Duodenal mucosa (tissue), 2 donors: ENCODE results near the gene FBLN7.
"Not testable (repeated sequence)": the region's sequence is repeated elsewhere in the genome, so short reads cannot be mapped to it uniquely, and the experiment has no call there.

Experiments used
- H3K27ac ChIP-seq: one replicate; pipeline ENCODE4 v1.7.0; 2013; ENCODE audit warnings: low read depth, low read length
- H3K27me3 ChIP-seq, 2 donors: one replicate each; pipeline ENCODE4 v1.7.0; 2013; ENCODE audit warnings: low read length in 2 of 2, control low read depth in 1 of 2; ENCODE audit not compliant: insufficient read depth in 2 of 2, control insufficient read depth in 1 of 2
- H3K36me3 ChIP-seq, 2 donors: one replicate each; pipeline ENCODE4 v1.7.0; 2013; ENCODE audit warnings: low read length in 2 of 2, control low read depth in 1 of 2; ENCODE audit not compliant: insufficient read depth in 2 of 2, control insufficient read depth in 1 of 2
- H3K4me1 ChIP-seq, 2 donors: one replicate each; pipeline ENCODE4 v1.7.0; 2013; ENCODE audit warnings: low read length in 2 of 2, control low read depth in 1 of 2; ENCODE audit not compliant: insufficient read depth in 2 of 2, control insufficient read depth in 1 of 2
- H3K4me3 ChIP-seq, 2 donors: one replicate each; pipeline ENCODE4 v1.7.0; 2013; ENCODE audit warnings: low read length in 2 of 2, low read depth in 1 of 2
- H3K9ac ChIP-seq, 2 donors: one replicate each; pipeline ENCODE4 v1.7.0; 2013; ENCODE audit warnings: low read length in 2 of 2, low read depth in 1 of 2
- H3K9me3 ChIP-seq, 2 donors: one replicate each; pipeline ENCODE4 v1.7.0; 2013; ENCODE audit warnings: low read length in 2 of 2, control low read depth in 1 of 2; ENCODE audit not compliant: control insufficient read depth in 1 of 2

Gene FBLN7

GRCh38 chr2:112194482-112194881 lies 56.3 kb downstream of the FBLN7 start:
- H3K36me3 ChIP-seq, result no peaks in the 10 kb centered on the region
- H3K27me3 ChIP-seq, result no peaks in the 10 kb centered on the region
- H3K27ac ChIP-seq, result no peak overlapping the region
- no peaks in the 10 kb centered on the region for H3K4me1 ChIP-seq
- H3K9me3 ChIP-seq, result no peaks in the 10 kb centered on the region
- H3K4me3 ChIP-seq, result no peak overlapping the region
- H3K9ac ChIP-seq, result no peak overlapping the region

GRCh38 chr2:112195167-112195766 lies 57.1 kb downstream of the FBLN7 start:
- Histone ChIP-seq H3K4me1 (no peaks in the 10 kb centered on the region), H3K9me3 (no peaks in the 10 kb centered on the region), H3K27ac (no peak overlapping the region), H3K27me3 (no peaks in the 10 kb centered on the region), H3K4me3 (no peak overlapping the region), H3K36me3 (no peaks in the 10 kb centered on the region), H3K9ac (no peak overlapping the region)

- H3K27ac ChIP-seq, result no peak overlapping the region
- H3K9me3 ChIP-seq, result no peaks in the 10 kb centered on the region
Measured at GRCh38 chr2:112195950-112196349, 57.8 kb downstream of the FBLN7 start.

GRCh38 chr2:112197868-112198267 lies 59.7 kb downstream of the FBLN7 start:
- H3K27me3 ChIP-seq, result no peaks in the 10 kb centered on the region

More at GRCh38 chr2:112195950-112196349, 57.8 kb downstream of the FBLN7 start:
- Histone ChIP-seq H3K27me3 (no peaks in the 10 kb centered on the region), H3K9ac (no peak overlapping the region), H3K36me3 (no peaks in the 10 kb centered on the region), H3K4me1 (no peaks in the 10 kb centered on the region), H3K4me3 (no peak overlapping the region)

GRCh38 chr2:112198780-112199179 lies 60.6 kb downstream of the FBLN7 start:
- Histone ChIP-seq H3K36me3 (no peaks in the 10 kb centered on the region), H3K27me3 (no peaks in the 10 kb centered on the region), H3K4me3 (no peak overlapping the region), H3K9me3 (peaks cover 3 to 14% of the 10 kb centered on the region in 2 donors), H3K27ac (no peak overlapping the region), H3K4me1 (no peaks in the 10 kb centered on the region), H3K9ac (no peak overlapping the region)

More at GRCh38 chr2:112197868-112198267, 59.7 kb downstream of the FBLN7 start:
- Histone ChIP-seq H3K9ac (no peak overlapping the region), H3K36me3 (no peaks in the 10 kb centered on the region), H3K9me3 (peaks cover 0 to 4% of the 10 kb centered on the region in 2 donors), H3K27ac (no peak overlapping the region), H3K4me3 (no peak overlapping the region), H3K4me1 (no peaks in the 10 kb centered on the region)

- H3K27me3 ChIP-seq, result no peaks in the 10 kb centered on the region
- peaks cover 3 to 16% of the 10 kb centered on the region in 2 donors for H3K9me3 ChIP-seq
- H3K36me3 ChIP-seq, result no peaks in the 10 kb centered on the region
- no peak overlapping the region for H3K4me3 ChIP-seq
- H3K27ac ChIP-seq, result no peak overlapping the region
- H3K4me1 ChIP-seq, result no peaks in the 10 kb centered on the region
- no peak overlapping the region for H3K9ac ChIP-seq
Measured at GRCh38 chr2:112199188-112199587, 61.0 kb downstream of the FBLN7 start.

- H3K4me3 ChIP-seq, result no peak overlapping the region
- no peaks in the 10 kb centered on the region for H3K36me3 ChIP-seq
- H3K4me1 ChIP-seq, result no peaks in the 10 kb centered on the region
- peaks cover 9 to 25% of the 10 kb centered on the region in 2 donors for H3K9me3 ChIP-seq
- no peak overlapping the region for H3K9ac ChIP-seq
- no peak overlapping the region for H3K27ac ChIP-seq
- no peaks in the 10 kb centered on the region for H3K27me3 ChIP-seq
Measured at GRCh38 chr2:112201696-112202430, 63.7 kb downstream of the FBLN7 start.

- no peaks in the 10 kb centered on the region for H3K4me1 ChIP-seq
- no peaks in the 10 kb centered on the region for H3K36me3 ChIP-seq
- no peak overlapping the region for H3K9ac ChIP-seq
- H3K27me3 ChIP-seq, result no peaks in the 10 kb centered on the region
- no peak overlapping the region for H3K4me3 ChIP-seq
- H3K27ac ChIP-seq, result no peak overlapping the region
- H3K9me3 ChIP-seq, result peaks cover 9 to 25% of the 10 kb centered on the region in 2 donors
Measured at GRCh38 chr2:112204411-112204810, 66.2 kb downstream of the FBLN7 start.

GRCh38 chr2:112207905-112208304 lies 69.7 kb downstream of the FBLN7 start:
- H3K9me3 ChIP-seq, result peaks cover 9 to 20% of the 10 kb centered on the region in 2 donors

GRCh38 chr2:112216167-112216566 lies 78.0 kb downstream of the FBLN7 start:
- Histone ChIP-seq H3K9ac (no peak overlapping the region), H3K27ac (no peak overlapping the region), H3K4me1 (no peaks in the 10 kb centered on the region), H3K36me3 (peaks cover 4 to 14% of the 10 kb centered on the region in 2 donors), H3K9me3 (peaks cover 3 to 6% of the 10 kb centered on the region in 2 donors), H3K27me3 (no peaks in the 10 kb centered on the region), H3K4me3 (no peak overlapping the region)

More at GRCh38 chr2:112207905-112208304, 69.7 kb downstream of the FBLN7 start:
- not testable (repeated sequence) for H3K27me3 ChIP-seq, H3K36me3 ChIP-seq, H3K27ac ChIP-seq, H3K9ac ChIP-seq, H3K4me1 ChIP-seq, H3K4me3 ChIP-seq
